ENCODE results near the gene RAB27B.
A peak's percentile ranks its signal among the peaks of the same experiment; 100 is the strongest.
"Not testable (repeated sequence)": the region's sequence is repeated elsewhere in the genome, so short reads cannot be mapped to it uniquely, and the experiment has no call there.

The RAB27B gene, protein sequence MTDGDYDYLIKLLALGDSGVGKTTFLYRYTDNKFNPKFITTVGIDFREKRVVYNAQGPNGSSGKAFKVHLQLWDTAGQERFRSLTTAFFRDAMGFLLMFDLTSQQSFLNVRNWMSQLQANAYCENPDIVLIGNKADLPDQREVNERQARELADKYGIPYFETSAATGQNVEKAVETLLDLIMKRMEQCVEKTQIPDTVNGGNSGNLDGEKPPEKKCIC

DNA sequence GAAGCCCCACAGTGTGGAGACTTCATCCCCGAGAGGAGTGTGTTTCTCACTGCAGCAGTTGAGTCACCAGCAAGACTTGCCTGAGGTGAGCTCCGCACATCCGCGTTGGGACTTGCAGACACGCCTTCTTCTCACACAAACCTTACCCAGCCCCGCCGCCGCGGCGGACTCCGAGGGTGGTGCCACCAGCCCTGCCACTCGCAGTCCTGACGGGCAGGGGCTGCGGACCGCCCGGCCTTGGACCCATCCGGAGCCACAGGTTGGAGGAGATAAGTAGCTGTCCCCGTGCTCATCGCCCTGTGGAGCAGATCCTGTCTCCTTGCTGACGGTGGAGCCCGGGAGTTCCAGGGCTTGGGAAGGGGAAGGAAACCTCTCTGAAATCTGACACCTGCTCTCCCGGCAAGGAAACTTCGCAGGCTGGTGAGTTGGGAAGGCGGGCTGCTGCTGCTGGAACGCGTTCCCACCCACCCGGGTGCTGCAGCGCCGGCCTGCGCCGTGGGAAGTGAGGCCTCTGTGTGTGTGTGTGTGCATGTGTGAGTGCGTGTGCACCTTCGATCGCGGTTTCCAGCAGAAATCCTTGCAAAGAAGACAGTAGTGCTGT is at the start of gene RAB27B:
Gene RAB27B (plus strand): TSS at position 197 of the 601 bp plus-strand sequence. CDS start 49,109 bp downstream, outside the sequence.
- peak; percentile 10 for DNase-seq (ENCODE audit: low read depth, low spot score)

DNA sequence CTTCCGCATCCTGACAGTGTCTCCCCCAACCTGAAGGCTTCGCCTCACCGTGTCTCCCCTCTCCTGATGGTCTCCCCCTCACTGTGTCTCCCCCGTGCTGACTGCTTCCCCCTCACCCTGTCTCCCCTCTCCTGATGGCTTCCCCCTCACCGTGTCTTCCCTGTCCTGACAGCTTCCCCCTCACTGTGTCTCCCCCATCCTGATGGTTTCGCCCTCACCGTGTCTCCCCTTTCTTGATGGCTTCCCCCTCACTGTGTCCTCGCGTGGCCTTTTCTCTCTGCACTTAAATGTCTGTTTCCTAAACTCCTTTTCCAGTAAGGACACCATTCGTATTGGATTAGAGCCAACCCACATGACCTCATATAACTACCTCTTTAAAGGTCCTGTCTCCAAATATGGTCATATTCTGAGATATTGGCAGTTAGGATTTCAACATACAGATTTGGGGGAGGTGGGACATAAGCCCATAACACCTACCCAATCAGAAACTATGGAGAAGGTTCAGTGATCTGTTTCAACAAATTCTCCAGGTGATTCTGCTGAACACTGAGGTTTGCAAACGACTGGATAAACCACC is 47.9 kb upstream of the RAB27B start:
- no peak for DNase-seq (ENCODE audit: low read depth, low spot score)

DNA sequence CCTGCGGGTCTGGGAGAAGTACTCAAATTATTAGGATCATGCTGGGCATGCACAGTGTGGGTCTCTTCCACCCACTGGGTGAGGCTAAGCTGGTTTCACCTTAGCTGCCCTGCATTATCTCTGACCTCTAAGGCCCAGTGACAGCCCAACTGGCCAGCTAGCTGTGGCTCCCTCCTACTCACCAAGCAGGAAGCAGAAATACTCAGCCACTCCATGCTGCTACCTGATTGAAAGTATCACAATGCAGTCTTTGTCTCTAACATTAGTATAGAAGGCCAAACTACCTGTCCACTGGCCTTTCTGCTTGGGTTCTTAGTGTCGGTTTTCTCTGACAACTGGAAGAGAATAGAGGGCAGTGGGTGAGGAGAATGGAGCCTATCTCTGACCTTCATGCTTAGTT is 47.3 kb upstream of the RAB27B start:
- DNase-seq (ENCODE audit: low read depth, low spot score) = no peak

DNA sequence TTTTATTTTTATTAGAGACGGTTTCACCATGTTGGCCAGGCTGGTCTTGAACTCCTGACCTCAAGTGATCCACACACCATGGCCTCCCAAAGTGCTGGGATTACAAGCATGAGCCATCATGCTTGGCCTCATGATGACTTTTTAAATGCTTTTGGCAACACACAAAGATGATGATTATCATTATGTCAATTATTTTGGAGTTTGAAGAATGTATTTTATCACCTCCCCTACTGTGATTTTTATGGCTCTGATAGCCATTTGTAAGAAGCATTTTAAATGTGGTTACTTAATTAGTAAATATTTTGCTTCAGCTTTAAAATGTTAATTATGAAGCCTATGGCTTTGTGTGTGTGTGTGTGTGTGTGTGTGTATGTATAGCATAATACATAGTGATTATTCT is 45.1 kb upstream of the RAB27B start:
- no peak for DNase-seq (ENCODE audit: low read depth, low spot score)

DNA sequence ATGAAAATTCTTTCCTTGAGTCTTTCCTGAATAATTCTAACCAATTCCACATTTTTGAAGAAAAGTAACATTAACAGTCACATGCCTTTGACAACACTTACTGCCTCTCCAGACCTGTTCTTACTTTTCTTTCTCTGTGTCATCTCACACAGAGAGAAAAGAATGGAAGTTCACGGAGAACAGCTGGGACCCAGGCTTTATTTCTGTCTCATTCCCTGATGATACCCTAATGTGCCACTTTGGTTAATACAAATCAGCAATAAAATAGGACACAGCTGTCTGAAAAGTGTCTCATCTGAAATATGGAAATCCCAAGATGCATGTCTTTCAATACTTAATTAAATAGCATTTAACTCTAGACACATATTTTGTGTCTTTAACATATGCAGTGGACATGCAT is 42.1 kb upstream of the RAB27B start:
- DNase-seq (ENCODE audit: low read depth, low spot score) = no peak

DNA sequence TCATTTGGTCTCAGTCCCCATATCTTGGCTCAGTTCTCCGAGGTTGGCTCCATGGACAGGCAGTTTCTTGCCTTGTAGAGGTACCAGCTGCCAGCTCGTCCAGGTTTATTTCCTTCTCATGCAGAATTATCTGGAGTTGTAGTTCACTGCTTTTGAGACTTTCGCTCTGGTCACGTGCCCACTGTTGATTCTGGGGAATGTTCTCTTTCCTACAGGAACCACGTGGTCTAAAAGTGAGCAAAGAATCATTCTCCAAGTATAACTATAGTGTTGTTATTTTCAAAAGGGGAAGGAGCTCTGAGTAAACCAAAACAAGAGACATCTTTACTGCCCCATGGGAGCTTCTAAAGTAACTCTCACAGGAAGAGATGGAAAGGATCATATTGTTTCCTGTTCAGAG is 41.2 kb upstream of the RAB27B start:
- DNase-seq (ENCODE audit: low read depth, low spot score) = no peak

DNA sequence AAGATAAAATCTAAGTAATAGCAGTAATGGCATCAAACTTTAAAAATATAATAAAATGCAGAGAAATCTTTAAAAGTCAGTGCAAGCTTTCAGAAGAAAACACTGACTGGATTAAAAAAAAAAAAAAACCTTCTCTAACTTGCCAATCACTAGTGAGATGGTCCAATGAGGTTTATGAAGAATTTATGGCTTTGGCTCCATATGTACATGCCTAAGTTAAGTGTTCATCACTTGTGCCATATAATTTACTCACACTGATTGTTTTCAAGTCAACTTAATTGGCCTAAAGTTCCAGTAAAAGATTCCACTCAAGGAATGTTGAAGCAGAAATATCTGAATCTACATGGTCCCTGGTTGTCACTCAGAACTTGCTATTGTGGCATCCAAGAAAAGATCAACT is 40.7 kb upstream of the RAB27B start:
- no peak for DNase-seq (ENCODE audit: low read depth, low spot score)

DNA sequence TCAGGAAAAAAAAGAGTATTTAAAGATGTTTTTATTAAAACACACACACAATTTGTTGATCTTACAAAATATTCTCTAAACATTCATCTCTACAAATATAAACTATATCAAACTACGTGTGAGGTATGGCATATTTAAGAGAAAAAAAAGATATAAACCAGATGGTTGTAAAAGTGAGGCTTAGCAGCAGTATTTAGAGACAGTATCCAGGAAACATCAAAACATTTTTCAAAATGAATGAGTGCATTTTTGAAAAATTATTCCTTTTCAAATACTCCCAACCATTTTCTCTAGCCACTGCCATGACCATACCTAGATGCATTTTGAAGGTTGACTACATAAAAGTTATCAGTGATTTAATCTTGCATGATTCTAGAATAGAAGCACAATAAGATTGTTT is 38.2 kb upstream of the RAB27B start:
- no peak for DNase-seq (ENCODE audit: low read depth, low spot score)

DNA sequence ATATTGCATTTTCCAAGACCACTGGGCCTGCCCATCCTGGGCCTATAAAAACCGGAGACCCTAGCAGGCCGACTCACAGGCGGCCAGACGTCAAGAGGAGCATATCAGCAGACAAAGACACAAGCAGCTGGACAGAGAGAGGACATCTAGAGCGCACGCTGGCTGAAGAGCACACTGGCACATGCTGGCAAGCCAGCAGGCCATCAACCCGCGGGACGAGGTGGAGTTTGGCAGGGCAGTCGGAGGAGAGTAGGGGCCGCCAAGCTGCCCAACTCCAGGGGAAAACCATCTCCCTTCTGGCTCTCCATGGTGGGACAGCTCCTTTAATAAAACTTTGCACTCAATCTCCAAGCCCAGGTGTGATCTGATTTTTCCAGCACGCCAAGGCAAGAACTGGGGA is 36.6 kb upstream of the RAB27B start:
- no peak for DNase-seq (ENCODE audit: low read depth, low spot score)

DNA sequence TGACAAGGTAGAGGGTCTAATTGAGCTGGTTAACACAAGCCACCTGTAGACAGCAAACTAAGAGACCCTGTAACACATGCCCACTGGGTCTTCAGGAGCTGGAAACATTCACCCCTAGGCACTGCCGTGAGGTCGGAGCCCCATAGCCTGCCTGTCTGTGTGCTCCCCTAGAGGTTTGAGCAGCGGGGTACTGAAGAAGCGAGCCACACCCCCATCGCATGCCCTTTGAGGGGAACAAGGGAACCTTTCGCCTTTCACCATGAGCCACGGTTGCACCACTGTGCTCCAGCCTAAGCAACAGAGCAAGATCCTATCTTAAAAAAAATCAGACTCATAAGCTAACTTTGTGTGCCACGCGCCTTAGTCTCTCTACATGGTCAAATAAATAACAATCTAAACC is 36.2 kb upstream of the RAB27B start:
- no peak for DNase-seq (ENCODE audit: low read depth, low spot score)

DNA sequence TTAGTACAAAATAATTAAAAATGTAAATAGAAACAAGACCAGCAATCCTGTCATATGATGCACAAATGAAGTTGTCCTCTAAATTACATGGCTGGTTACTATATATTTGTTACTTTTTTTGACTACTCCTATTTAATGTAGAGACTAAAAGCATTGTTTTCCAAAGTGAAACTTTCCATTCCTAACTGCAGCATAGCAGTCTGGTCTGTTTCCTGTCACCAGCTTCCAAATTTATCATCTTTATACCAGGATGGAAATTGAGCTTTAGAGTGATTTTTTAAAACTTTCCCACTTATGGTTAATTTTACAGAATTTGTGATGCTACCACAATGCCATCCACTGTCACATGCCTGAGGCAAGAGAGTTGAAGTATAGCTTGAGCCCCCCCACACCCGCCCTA is 33.5 kb upstream of the RAB27B start:
- no peak for DNase-seq (ENCODE audit: low read depth, low spot score)

DNA sequence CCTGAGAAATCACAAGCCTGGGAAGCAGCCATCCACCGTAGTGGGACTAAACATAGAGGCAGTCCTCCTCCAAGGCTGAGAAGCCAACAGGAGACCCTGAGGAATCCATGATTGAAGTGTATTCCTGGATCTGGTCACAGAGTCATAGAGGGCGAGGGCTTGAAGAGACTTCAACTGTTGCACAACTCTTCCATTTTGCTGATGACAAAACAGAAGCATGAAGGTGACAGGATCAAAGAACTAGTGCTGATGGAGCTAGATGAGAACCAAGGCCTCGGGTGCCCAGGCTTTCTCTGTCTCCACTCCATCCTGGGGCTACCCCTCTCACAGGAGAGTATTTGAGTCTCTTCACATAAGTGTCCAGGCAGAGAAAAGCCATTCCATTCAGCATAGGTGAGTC is 30.1 kb upstream of the RAB27B start:
- DNase-seq (ENCODE audit: low read depth, low spot score) = no peak

DNA sequence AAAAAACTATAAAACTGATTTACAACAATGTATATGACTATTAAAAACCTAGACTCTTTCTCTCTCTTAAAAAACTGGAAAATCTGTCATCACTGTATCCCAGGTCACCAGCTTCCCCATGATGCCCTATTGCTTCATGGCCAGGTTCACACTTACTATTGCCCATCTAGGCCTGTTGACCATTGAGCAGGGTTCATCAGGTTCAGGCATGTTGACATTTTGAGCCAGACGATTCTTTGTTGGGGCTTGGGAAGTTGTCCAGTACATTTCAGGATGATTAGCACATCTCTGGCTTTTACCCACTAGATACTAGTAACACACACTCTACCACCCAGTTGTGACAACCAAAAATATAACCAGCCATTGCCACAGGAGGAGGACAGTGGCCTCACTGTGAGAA is 26.9 kb upstream of the RAB27B start:
- no peak for DNase-seq (ENCODE audit: low read depth, low spot score)

DNA sequence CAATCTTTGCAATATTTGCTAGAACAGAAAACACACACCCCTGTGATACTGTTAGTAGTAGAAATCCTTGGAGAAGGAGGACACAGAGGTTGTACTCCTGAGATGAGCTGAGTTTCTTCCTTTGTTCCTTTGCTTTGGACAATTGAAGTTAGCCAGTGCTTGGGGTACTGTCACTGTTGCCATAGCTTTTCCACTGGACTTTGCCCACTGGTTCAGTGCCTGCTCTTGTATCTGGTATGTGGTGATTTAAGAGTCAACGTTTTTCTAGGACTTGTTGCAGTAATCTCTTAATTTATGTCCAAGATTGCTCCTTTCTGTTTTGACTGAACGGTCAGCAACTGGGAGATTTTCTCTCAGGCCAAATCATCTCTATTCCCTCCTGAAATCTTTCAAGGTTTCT is 26.1 kb upstream of the RAB27B start:
- DNase-seq (ENCODE audit: low read depth, low spot score) = no peak

DNA sequence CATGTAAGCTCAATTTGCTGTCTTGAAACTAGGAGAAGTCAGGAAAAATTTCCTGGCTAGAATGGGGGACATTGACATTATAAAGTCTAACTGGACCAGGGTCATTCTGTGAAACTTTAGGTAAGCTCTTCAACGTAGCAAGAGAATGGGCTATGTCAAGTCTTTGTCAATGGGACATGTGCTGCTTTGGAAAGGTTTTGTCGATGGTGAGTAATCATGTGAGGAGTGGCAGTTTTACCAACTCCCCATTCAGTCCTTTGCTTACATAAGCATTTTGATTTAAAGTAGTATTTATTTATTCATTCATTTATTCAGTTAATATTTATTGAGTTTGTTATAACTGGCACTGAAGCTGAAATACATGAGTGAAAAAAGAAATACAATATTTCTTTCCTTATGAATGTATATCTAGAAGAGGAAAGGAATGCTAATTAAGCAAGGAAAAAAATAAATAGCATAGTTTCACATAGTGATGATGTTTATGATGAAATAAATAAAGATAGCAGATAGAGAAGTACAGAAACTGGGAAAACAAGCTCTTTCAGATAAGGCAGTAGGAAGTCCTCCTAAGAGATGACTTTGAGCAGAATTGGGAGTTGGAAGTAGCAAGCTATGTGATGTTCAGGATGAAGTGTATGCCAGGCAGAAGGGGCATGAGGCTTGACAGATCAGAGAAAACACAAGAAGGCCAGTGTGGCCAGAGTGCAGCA is 25.4 kb upstream of the RAB27B start:
- DNase-seq (ENCODE audit: low read depth, low spot score) = no peak

DNA sequence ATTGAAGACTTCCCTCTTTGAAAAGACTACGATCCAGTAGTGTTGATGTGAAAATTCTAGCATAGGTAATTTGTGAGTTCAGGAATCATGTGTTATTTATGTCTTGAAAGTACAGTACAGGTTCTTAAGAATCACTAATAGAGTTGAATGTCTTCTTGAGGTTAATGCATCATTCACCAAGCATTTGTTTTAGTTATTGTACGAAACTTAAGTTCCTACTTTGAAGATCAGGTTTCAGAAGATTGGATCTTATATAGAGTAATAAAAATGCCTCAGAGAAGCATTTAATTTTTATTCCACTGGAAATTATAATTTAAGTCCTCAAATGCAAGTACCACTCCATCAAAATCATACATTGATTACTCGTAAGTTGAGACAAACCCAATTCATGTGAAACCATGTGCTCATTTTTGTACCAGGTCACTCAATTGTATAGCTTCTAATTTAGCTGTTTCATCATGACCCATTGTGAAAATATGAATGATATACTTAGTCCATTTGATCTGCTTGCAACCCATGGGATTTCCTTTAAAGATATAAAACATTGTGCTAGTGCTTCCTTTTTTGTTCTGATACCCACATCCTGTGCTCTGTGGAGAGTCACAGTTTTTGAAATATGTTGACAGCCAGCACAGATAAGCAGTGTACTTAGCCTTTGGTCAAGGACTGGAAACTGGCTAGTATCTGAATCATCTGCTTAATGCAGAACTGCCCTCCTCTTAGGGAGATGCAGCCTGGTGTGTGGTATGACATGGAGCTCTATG is 22.5 kb upstream of the RAB27B start:
- no peak for DNase-seq (ENCODE audit: low read depth, low spot score)

DNA sequence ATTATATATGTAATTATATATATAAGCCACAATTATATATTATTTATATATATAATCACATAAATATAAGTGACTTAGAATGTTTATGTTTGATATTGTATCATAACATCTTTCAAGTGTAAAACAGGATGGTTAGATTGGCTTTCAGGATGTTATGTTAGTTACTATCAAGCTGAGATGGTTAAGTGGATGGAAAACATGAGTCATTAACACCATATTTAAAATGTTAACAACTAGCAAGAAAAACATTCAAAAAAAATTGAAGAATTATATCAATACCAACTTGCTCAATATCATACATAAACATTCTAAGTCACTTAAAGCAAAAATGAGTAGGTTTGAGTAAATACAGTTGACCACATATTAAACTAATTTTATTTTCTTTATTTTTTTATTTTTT is 21.8 kb upstream of the RAB27B start:
- no peak for DNase-seq (ENCODE audit: low read depth, low spot score)

DNA sequence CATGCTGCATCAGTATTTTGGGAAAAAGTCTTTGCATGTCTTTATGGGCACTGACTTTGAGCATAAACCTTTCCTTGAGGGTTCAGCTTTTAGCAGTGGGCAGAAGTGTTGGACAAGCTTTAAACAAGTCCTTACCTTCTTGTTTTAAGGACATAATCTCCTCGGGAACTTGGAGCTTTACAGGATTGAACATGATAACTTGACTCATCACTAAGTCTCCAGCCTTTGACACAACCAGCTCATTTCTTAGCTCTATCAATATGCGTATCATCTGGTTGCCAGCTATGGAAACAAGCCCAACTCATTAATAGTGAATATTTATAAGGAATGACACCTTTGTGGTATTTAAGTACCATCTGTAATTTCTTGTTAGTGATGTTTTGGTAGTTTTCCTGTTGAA is 21.0 kb upstream of the RAB27B start:
- no peak for DNase-seq (ENCODE audit: low read depth, low spot score)

DNA sequence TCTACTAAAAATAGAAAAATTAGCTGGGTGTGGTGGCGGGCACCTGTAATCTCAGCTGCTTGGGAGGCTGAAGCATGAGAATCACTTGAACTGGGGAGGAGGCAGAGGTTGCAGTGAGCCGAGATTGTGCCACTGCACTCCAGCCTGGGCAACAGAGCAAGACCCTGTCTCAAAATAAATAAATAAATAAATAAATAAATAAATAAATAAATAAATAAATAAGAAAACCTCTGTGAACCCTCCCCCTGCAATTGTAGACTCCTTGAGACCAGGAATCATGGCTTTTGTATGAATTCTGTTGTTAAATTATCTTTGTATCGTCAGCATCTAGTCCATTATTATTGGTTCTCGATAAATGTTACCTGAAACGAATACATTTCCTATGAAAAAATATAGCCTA is 17.6 kb upstream of the RAB27B start:
- not testable (repeated sequence) for DNase-seq (ENCODE audit: low read depth, low spot score)

DNA sequence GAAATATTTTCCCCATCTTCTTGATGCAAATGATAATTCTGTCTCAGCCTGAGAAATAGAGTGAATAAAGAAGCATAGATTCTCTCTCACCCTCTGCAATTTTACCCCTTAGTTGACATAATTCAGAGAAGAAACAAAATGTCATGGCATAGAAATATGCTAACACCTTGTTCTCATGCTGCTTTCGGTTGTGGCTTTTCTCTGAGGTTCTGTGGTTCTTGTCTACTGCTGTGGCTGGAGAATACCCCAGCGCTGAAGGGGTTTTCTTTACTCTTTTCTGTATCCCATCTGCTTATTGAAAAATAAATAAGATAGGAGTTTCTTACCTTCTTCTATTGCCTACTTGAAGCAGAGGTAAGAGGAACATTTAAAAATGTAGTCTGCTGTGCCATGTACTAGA is 15.4 kb upstream of the RAB27B start:
- DNase-seq (ENCODE audit: low read depth, low spot score) = no peak

DNA sequence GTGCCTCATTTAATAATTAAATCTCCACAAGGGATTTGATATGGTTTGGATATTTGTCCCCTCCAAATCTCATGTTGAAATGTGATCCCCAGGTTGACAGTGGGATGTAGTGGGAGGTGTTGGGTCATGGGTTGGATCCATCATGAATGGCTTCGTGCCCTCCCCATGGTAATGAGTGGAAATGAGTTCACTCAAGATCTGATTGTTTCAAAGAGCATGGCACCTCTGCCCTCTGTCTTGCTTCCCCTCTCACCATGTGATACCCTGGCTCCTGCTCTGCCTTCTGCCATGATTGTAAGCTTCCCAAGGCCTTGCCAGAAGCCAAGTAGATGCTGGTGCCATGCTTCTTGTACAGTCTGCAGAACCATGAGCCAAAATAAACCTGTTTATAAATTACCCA is 15.0 kb upstream of the RAB27B start:
- no peak for DNase-seq (ENCODE audit: low read depth, low spot score)

DNA sequence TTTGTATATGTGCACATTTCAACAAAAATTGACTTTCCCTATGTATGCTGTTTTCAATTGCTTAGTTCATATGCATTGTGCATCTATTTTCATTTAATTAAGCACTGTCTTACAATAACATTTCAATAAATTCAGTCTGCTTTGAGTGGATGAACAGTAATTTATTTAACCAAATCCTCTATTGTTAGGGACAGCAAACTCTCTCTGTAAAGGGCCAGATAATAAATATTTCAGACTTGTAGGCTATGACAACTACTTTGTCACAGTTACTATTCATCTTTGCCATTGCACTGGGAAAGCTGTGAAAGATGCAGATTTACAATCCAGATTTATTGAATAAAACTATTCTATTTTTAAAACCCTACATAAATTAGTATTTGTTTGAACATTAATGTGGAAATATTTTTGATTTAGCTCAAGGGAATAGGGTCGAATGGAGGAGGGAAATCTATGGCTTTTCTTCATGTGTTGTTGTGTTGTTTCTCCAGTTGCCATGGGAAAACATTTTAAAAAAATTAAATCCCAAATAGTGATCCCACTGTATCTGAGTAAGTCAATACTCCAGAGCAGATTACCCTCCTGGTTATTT is 14.2 kb upstream of the RAB27B start:
- no peak for DNase-seq (ENCODE audit: low read depth, low spot score)
